HL-60 (cell line): ENCODE results near the gene AGPAT1.

Source experiments
- POLR2AphosphoS5 ChIP-seq: IDR thresholded peaks from 2 replicates; pipeline ENCODE4 v1.6.1; 2012; ENCODE audit warnings: low read depth
- TF ChIP-seq, protein P1 (sequence below): IDR thresholded peaks from 2 replicates; pipeline ENCODE4 v1.6.1; 2012; ENCODE audit warnings: low read depth; ENCODE audit not compliant: insufficient replicate concordance
- TF ChIP-seq, protein P2 (sequence below): IDR thresholded peaks from one replicate; pipeline ENCODE4 v1.5.1; 2011; ENCODE audit warnings: low read length, control low read depth, inconsistent platforms; ENCODE audit not compliant: insufficient read depth

DNA sequence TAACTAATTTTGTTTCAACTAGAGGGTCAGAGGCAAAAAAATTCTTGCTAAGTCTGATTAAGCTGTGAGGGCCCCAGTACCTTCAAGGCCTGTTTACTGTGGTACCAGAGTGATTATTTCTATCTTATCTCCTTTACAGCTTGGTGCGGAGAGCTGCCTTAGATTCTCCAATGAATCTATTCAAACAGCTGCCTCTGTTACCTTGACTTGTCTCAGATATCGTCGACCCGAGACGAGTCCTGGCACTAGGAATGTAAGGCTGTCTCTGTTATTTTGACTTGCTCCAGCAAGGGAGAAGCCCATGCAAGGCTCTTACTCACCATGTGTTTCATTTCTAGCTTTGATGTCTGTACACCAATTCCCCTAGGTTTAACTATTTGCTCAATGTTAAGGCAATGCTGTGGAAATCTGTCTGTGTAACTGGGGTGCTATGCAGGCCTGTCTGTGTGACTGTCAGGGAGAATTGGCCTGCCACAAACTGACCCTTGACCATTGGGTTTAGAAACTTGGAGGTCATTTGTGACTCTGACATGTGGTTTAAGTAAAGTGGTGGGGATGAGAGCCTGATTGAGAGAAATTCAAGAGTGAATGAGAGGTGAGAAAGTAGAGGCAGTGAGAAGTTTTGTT lies 35.4 kb downstream of the AGPAT1 start:
- TF ChIP-seq, protein P1, sequence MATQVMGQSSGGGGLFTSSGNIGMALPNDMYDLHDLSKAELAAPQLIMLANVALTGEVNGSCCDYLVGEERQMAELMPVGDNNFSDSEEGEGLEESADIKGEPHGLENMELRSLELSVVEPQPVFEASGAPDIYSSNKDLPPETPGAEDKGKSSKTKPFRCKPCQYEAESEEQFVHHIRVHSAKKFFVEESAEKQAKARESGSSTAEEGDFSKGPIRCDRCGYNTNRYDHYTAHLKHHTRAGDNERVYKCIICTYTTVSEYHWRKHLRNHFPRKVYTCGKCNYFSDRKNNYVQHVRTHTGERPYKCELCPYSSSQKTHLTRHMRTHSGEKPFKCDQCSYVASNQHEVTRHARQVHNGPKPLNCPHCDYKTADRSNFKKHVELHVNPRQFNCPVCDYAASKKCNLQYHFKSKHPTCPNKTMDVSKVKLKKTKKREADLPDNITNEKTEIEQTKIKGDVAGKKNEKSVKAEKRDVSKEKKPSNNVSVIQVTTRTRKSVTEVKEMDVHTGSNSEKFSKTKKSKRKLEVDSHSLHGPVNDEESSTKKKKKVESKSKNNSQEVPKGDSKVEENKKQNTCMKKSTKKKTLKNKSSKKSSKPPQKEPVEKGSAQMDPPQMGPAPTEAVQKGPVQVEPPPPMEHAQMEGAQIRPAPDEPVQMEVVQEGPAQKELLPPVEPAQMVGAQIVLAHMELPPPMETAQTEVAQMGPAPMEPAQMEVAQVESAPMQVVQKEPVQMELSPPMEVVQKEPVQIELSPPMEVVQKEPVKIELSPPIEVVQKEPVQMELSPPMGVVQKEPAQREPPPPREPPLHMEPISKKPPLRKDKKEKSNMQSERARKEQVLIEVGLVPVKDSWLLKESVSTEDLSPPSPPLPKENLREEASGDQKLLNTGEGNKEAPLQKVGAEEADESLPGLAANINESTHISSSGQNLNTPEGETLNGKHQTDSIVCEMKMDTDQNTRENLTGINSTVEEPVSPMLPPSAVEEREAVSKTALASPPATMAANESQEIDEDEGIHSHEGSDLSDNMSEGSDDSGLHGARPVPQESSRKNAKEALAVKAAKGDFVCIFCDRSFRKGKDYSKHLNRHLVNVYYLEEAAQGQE: no peak
- TF ChIP-seq, protein P2, sequence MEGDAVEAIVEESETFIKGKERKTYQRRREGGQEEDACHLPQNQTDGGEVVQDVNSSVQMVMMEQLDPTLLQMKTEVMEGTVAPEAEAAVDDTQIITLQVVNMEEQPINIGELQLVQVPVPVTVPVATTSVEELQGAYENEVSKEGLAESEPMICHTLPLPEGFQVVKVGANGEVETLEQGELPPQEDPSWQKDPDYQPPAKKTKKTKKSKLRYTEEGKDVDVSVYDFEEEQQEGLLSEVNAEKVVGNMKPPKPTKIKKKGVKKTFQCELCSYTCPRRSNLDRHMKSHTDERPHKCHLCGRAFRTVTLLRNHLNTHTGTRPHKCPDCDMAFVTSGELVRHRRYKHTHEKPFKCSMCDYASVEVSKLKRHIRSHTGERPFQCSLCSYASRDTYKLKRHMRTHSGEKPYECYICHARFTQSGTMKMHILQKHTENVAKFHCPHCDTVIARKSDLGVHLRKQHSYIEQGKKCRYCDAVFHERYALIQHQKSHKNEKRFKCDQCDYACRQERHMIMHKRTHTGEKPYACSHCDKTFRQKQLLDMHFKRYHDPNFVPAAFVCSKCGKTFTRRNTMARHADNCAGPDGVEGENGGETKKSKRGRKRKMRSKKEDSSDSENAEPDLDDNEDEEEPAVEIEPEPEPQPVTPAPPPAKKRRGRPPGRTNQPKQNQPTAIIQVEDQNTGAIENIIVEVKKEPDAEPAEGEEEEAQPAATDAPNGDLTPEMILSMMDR: no peak
- TF ChIP-seq POLR2AphosphoS5: no peak
